SK-N-SH treated with all-trans-retinoic acid at 6 μM for 48 hours (cell line): ENCODE data around the gene FGFRL1.

Experiments used
- ATAC-seq: fragments of 200-7000 bp; cut with Tn5 transposase; 3 replicates; pipeline ENCODE4 v1.9.1; 2020; ENCODE audit warnings: mild to moderate bottlenecking, moderate library complexity
- ARNTL ChIP-seq: fragments of 450-650 bp; formaldehyde crosslinking; IDR thresholded peaks from 2 replicates; pipeline ENCODE4 v1.5.0; 2020; ENCODE audit warnings: low read depth, mild to moderate bottlenecking, moderate library complexity, borderline replicate concordance
- BACH2 ChIP-seq: fragments of 250-450 bp; sonication (Bioruptor Pico); IDR thresholded peaks from 2 replicates; pipeline ENCODE4 v1.9.0; 2021; ENCODE audit warnings: mild to moderate bottlenecking, borderline replicate concordance
- CSDC2 ChIP-seq: fragments of 250-450 bp; sonication (Bioruptor Pico); IDR thresholded peaks from 2 replicates; pipeline ENCODE4 v1.5.0; 2020; ENCODE audit warnings: mild to moderate bottlenecking, moderate library complexity
- ESRRG ChIP-seq: fragments of 250-450 bp; sonication (Bioruptor Pico); IDR thresholded peaks from 2 replicates; pipeline ENCODE4 v1.6.1; 2021; ENCODE audit warnings: mild to moderate bottlenecking
- GLIS3 ChIP-seq: fragments of 250-450 bp; sonication (Bioruptor Pico); IDR thresholded peaks from 2 replicates; pipeline ENCODE4 v1.5.0; 2020; ENCODE audit warnings: mild to moderate bottlenecking, moderate library complexity
- ISL1 ChIP-seq: fragments of 250-450 bp; sonication (Bioruptor Pico); IDR thresholded peaks from 2 replicates; pipeline ENCODE4 v2.1.2; 2022; ENCODE audit warnings: mild to moderate bottlenecking, moderate library complexity
- OSR1 ChIP-seq: fragments of 250-450 bp; sonication (Bioruptor Pico); IDR thresholded peaks from 2 replicates; pipeline ENCODE4 v1.8.0; 2022; ENCODE audit warnings: moderate library complexity, mild to moderate bottlenecking, inconsistent platforms
- PPARA ChIP-seq: fragments of 250-450 bp; sonication (Bioruptor Pico); IDR thresholded peaks from 2 replicates; pipeline ENCODE4 v1.5.0; 2020; ENCODE audit warnings: mild to moderate bottlenecking, borderline replicate concordance
- RARB ChIP-seq: fragments of 250-450 bp; sonication (Bioruptor Pico); IDR thresholded peaks from 2 replicates; pipeline ENCODE4 v1.8.0; 2021; ENCODE audit warnings: mild to moderate bottlenecking, moderate library complexity
- SNAI2 ChIP-seq: fragments of 250-450 bp; sonication (Bioruptor Pico); IDR thresholded peaks from 2 replicates; pipeline ENCODE4 v1.5.0; 2020; ENCODE audit warnings: mild to moderate bottlenecking, moderate library complexity
- TCF4 ChIP-seq: fragments of 250-450 bp; sonication (Bioruptor Pico); IDR thresholded peaks from 2 replicates; pipeline ENCODE4 v1.8.0; 2021; ENCODE audit warnings: mild to moderate bottlenecking, moderate library complexity, borderline replicate concordance
- TOX ChIP-seq: fragments of 250-450 bp; sonication (Bioruptor Pico); IDR thresholded peaks from 2 replicates; pipeline ENCODE4 v1.8.0; 2021; ENCODE audit warnings: mild to moderate bottlenecking, moderate library complexity, borderline replicate concordance
- ZC3H10 ChIP-seq: fragments of 250-450 bp; sonication (Bioruptor Pico); IDR thresholded peaks from 2 replicates; pipeline ENCODE4 v1.5.1; 2021; ENCODE audit warnings: mild to moderate bottlenecking, moderate library complexity
- ZFP3 ChIP-seq: fragments of 250-450 bp; sonication (Bioruptor Pico); IDR thresholded peaks from 2 replicates; pipeline ENCODE4 v1.5.0; 2020; ENCODE audit warnings: mild to moderate bottlenecking, moderate library complexity
- ZFP30 ChIP-seq: fragments of 450-650 bp; formaldehyde crosslinking; IDR thresholded peaks from 2 replicates; pipeline ENCODE4 v1.5.0; 2022; ENCODE audit warnings: mild to moderate bottlenecking, moderate library complexity
- ZNF565 ChIP-seq: fragments of 450-650 bp; formaldehyde crosslinking; conservative IDR thresholded peaks from 2 replicates; pipeline ENCODE4 v1.5.0; 2020; ENCODE audit warnings: low read depth, mild to moderate bottlenecking, moderate library complexity
- ZNF70 ChIP-seq: fragments of 450-650 bp; formaldehyde crosslinking; IDR thresholded peaks from 2 replicates; pipeline ENCODE4 v1.5.0; 2020; ENCODE audit warnings: mild to moderate bottlenecking, moderate library complexity
- TF ChIP-seq, protein P1 (sequence below): fragments of 250-450 bp; sonication (Bioruptor Pico); IDR thresholded peaks from 2 replicates; pipeline ENCODE4 v1.8.0; 2021; ENCODE audit warnings: low read depth, mild to moderate bottlenecking, moderate library complexity, borderline replicate concordance
- TF ChIP-seq, protein P2 (sequence below): fragments of 250-450 bp; sonication (Bioruptor Pico); IDR thresholded peaks from 2 replicates; pipeline ENCODE4 v1.5.0; 2020; ENCODE audit warnings: mild to moderate bottlenecking, moderate library complexity
- TF ChIP-seq, protein P3 (sequence below): fragments of 250-450 bp; sonication (Bioruptor Pico); IDR thresholded peaks from 2 replicates; pipeline ENCODE4 v1.5.1; 2020; ENCODE audit warnings: low read depth, mild to moderate bottlenecking, moderate library complexity

Gene FGFRL1

GRCh38 chr4:989722-990471, 21.5 kb upstream of the FGFRL1 start:
- TF ChIP-seq ZFP3 = no peak
- TF ChIP-seq, protein P1, sequence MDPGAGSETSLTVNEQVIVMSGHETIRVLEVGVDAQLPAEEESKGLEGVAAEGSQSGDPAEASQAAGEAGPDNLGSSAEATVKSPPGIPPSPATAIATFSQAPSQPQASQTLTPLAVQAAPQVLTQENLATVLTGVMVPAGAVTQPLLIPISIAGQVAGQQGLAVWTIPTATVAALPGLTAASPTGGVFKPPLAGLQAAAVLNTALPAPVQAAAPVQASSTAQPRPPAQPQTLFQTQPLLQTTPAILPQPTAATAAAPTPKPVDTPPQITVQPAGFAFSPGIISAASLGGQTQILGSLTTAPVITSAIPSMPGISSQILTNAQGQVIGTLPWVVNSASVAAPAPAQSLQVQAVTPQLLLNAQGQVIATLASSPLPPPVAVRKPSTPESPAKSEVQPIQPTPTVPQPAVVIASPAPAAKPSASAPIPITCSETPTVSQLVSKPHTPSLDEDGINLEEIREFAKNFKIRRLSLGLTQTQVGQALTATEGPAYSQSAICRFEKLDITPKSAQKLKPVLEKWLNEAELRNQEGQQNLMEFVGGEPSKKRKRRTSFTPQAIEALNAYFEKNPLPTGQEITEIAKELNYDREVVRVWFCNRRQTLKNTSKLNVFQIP (CRISPR knock-in tag) = no peak
- no peak for TF ChIP-seq ZNF565 (CRISPR knock-in tag)
- TF ChIP-seq CSDC2 (CRISPR knock-in tag) = no peak
- TF ChIP-seq ESRRG = no peak
- no peak for TF ChIP-seq SNAI2 (CRISPR knock-in tag)
- no peak for TF ChIP-seq ZC3H10 (CRISPR knock-in tag)
- ATAC-seq = no peak

GRCh38 chr4:990746-991367, 20.6 kb upstream of the FGFRL1 start:
- no peak for ATAC-seq
- TF ChIP-seq PPARA (no peak), ARNTL (CRISPR knock-in tag) (no peak), ZNF70 (CRISPR knock-in tag) (no peak), GLIS3 (CRISPR knock-in tag) (no peak), CSDC2 (CRISPR knock-in tag) (no peak), OSR1 (CRISPR knock-in tag) (no peak), ZC3H10 (CRISPR knock-in tag) (no peak), ZFP30 (CRISPR knock-in tag) (no peak), SNAI2 (CRISPR knock-in tag) (no peak), ESRRG (no peak), ISL1 (CRISPR knock-in tag) (no peak), TOX (no peak), ZNF565 (CRISPR knock-in tag) (no peak)
- TF ChIP-seq, protein P2, sequence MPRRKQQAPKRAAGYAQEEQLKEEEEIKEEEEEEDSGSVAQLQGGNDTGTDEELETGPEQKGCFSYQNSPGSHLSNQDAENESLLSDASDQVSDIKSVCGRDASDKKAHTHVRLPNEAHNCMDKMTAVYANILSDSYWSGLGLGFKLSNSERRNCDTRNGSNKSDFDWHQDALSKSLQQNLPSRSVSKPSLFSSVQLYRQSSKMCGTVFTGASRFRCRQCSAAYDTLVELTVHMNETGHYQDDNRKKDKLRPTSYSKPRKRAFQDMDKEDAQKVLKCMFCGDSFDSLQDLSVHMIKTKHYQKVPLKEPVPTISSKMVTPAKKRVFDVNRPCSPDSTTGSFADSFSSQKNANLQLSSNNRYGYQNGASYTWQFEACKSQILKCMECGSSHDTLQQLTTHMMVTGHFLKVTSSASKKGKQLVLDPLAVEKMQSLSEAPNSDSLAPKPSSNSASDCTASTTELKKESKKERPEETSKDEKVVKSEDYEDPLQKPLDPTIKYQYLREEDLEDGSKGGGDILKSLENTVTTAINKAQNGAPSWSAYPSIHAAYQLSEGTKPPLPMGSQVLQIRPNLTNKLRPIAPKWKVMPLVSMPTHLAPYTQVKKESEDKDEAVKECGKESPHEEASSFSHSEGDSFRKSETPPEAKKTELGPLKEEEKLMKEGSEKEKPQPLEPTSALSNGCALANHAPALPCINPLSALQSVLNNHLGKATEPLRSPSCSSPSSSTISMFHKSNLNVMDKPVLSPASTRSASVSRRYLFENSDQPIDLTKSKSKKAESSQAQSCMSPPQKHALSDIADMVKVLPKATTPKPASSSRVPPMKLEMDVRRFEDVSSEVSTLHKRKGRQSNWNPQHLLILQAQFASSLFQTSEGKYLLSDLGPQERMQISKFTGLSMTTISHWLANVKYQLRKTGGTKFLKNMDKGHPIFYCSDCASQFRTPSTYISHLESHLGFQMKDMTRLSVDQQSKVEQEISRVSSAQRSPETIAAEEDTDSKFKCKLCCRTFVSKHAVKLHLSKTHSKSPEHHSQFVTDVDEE (CRISPR knock-in tag) = no peak
- TF ChIP-seq, protein P1 (CRISPR knock-in tag) = no peak
- TF ChIP-seq, protein P3, sequence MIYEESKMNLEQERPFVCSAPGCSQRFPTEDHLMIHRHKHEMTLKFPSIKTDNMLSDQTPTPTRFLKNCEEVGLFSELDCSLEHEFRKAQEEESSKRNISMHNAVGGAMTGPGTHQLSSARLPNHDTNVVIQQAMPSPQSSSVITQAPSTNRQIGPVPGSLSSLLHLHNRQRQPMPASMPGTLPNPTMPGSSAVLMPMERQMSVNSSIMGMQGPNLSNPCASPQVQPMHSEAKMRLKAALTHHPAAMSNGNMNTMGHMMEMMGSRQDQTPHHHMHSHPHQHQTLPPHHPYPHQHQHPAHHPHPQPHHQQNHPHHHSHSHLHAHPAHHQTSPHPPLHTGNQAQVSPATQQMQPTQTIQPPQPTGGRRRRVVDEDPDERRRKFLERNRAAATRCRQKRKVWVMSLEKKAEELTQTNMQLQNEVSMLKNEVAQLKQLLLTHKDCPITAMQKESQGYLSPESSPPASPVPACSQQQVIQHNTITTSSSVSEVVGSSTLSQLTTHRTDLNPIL (CRISPR knock-in tag) = no peak

GRCh38 chr4:991451-992296, 19.8 kb upstream of the FGFRL1 start:
- no peak for ATAC-seq
- TF ChIP-seq ISL1 (CRISPR knock-in tag) (no peak), BACH2 (no peak), RARB (no peak), SNAI2 (CRISPR knock-in tag) (no peak), OSR1 (CRISPR knock-in tag) (no peak), ZFP30 (CRISPR knock-in tag) (no peak), ESRRG (no peak), TCF4 (CRISPR knock-in tag) (no peak)
- TF ChIP-seq, protein P1 (CRISPR knock-in tag) = no peak
